ENCODE measurements around the gene LAMB4.

LAMB4 gene

GRCh38 chr7:108078691-108079090 lies 51.5 kb downstream of the LAMB4 start:
- no peak for DNase-seq

GRCh38 chr7:108078211-108078673 lies 51.9 kb downstream of the LAMB4 start:
- DNase-seq: no peak

DNA sequence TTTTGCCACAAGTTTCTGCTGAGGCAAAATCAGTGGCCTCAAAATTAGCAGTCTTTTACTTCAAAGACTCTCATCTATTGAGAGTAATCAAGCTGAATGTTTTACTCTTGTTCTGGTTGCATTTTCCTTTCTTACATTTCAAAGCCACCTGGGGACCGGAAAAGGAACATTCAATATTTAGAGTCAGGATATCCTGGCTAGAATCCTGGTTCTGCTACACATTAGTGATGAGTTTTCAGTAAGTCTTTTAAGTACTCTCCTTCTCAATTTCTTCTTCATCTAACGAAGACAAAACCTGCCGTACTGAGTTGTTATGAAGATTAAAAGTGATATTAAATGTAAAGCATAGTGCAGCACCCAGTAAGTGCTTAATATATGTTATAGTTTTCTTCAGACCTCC lies 52.5 kb downstream of the LAMB4 start:
- DNase-seq: no peak

GRCh38 chr7:108076156-108076555 lies 54.0 kb downstream of the LAMB4 start:
- no peak for DNase-seq

- DNase-seq: no peak
Measured at GRCh38 chr7:108073305-108074070, 56.7 kb downstream of the LAMB4 start.

GRCh38 chr7:108072739-108073138 lies 57.4 kb downstream of the LAMB4 start:
- DNase-seq: no peak

GRCh38 chr7:108072116-108072515 lies 58.0 kb downstream of the LAMB4 start:
- DNase-seq: no peak

DNA sequence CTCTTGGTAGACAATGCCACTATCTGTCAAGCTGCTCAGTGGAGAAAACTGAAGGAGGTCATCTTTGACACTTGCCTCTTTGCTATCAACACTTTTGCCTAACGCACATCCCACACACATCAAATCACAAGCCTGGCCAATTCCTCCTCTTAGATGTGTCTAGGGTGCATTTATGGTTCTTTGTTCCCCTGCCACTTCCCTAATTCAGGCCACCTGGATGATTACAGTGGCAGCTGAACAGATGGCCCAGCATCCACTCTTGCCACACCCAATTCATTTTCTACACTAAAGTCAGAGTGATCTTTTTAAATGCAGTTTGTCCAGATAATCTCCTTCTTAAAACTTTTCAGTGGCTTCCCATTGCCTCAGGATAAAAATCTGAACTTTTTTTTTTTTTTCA lies 58.6 kb downstream of the LAMB4 start:
- DNase-seq: no peak

DNA sequence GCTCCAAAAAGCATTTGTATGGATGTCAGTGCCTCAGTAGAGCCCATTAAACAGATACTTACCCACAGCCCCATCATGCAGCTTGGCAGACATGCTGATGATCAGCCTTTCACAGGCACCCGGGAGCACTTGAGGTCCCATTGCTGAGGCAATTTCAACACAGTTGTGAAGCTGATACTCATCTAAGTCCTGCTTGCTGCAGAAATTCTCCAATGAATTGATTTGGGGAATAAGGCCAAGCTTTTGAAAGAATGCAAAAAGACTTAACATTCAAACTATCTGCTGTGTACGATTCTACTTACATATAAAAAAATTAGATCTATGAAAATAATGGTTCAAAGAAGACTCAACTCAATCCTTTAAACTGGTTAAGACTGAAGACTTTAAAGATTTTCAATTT lies 60.5 kb downstream of the LAMB4 start:
- DNase-seq: no peak

- no peak for DNase-seq
Measured at GRCh38 chr7:108067844-108068243, 62.3 kb downstream of the LAMB4 start.

DNA sequence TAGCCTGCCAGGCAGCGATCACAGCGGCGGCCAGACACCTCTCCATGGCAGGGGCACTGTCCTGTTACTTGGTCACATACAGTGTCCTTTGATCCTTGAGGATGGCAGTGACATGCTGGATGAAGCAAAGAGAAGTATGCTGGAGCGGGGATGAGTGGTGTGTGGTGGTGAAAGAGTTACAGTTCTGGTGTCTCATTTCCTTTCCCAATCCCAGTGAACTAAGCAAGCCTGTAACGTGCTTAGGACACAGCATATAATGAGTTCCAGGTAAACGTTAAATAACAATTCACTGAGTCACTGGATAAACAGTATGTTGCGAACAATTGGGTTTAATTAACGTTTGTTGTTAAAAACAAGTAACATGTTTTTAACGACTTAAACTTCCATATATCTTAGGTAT lies 63.7 kb downstream of the LAMB4 start:
- DNase-seq: no peak

- DNase-seq: peak in 15 of 56 donors; percentile 1 to 36 (median 9)
Measured at GRCh38 chr7:108063520-108063933, 66.6 kb downstream of the LAMB4 start.

GRCh38 chr7:108062250-108063014 lies 67.7 kb downstream of the LAMB4 start:
- DNase-seq: no peak

DNA sequence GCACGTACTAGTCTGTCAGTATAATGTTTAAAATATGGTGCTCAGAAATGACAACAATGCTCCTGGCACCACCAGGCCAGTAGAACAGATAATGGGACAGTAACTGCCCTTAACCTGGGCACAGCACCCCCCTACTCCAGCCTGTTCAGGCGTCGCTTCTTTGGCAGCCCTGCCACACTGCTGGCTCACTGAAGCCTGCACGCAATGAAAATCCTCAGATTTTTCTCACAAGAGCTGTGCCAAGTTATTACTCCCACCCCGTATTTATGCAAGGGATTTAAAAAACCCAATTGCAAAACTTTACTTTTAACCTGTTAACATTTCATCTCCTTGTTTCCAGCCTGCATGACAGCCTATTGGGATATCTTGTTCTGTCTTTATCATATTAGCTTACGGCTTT lies 70.6 kb downstream of the LAMB4 start:
- no peak for DNase-seq

DNA sequence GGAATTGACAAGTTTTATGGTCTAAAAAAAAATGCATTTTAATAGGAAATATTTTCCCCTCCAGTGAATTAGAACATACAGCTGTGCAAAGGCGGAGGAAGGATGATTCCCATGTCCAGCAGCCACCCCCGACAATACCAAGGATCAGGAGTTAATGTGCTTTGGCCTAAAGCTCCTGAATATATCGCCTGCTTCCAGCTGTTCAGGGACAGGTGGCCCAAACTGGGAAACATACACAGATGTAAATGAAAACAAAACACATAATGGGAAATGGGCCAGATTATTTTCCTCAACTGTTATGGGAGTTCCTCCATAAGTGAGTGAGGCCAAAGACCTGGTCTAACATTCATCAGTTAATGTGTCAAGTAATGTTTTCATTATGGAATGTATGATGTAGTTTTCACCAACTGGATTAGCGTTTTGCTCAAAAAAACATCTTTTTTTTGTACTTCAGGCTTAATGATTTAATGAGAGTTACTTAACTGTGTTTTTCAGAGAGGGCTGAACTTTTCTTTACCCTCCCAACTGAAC lies 72.1 kb downstream of the LAMB4 start:
- no peak for DNase-seq

DNA sequence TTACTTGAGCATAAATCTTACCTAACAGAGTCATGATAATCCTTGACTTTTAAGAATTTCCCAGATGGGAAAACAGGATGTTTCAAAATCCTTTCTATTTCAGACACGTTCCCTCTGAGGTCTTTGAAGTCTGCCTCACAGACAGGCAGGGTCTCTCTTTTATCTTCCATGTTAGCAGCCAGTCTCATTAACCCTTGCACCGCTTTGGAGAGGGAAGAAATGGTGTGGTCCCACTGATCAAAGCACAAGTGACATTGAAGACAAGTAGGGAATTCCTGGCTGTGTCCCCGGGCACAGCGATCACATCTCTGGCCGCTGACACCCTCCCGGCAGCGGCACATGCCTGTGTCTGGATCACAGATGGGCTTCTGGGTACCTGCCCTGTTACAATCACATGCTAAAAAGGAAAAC lies 74.5 kb downstream of the LAMB4 start:
- DNase-seq: no peak

DNA sequence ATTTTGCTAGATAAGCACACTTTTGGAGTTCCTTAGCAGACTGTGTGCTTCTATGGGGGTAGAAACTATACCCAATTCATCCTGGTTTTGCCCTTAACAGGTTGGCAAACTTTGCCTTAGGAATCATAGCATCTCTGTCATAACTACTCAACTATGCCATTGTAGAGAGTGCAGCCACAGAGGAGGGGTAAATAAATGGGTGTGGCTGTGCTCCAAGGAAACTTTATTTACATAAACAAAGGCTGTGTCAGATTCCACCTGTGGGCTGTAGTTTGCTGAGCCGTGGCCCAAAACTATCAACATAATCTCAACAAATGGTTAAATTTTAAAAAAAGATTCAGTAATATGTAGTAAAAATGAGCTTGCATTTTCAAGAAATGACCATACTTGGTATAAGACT lies 75.6 kb downstream of the LAMB4 start:
- no peak for DNase-seq

DNA sequence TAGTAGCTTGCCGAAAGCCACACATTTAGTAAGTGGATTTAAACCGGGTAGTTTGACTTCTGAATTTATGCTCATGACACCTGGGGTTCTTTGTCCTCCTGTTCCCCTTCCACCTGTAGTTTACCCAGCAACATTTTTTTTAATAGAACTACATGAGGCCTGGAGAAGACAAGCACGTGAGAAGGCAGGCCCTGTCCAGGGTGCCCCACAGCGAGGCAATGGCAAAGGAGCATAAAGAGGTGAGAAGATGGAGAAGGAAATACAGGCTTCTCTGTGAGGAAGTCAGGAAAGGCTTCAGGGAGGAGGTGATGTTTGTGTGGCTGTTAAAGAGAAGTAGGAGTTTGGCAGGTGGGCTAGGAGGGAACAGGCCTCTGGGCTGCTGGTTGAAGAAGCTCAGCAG lies 76.9 kb downstream of the LAMB4 start:
- no peak for DNase-seq

DNA sequence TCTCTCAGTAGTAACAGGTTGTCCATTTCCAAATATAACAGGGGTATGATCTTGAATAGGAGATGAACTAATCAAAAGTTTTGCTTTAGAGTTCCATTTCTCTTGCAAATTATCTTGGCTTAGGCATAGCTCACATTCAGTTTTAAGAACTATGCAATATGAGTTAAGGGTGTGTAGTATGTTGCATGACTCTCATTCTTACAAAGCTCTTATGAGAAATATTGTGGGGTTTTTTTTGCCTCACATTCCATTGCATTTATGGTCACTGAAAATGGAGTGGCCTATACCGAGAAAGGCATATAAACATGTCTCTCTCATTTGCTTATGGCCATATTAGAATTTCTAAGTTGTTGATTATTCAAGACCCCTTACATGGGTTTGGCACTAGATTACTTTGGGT lies 78.7 kb downstream of the LAMB4 start:
- no peak for DNase-seq

- DNase-seq: no peak
Measured at GRCh38 chr7:108049962-108050361, 80.2 kb downstream of the LAMB4 start.

DNA sequence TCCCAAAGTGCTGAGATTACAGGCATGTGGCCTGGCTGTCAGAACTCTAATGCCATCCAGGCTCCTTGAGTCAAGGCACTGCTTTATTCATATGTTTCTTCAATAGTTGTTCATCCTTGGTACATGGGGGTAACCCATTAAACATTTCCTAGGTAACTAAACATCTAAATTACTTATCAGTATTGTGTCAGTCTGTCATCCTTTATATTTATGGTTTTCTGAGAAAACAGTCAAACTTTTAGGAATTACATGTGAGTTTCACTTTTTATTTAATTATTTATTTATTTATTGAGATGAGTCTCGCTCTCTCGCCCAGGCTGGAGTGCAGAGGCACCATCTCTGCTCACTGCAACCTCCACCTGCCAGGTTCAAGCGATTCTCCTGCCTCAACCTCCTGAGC lies 81.7 kb downstream of the LAMB4 start:
- DNase-seq: no peak

DNA sequence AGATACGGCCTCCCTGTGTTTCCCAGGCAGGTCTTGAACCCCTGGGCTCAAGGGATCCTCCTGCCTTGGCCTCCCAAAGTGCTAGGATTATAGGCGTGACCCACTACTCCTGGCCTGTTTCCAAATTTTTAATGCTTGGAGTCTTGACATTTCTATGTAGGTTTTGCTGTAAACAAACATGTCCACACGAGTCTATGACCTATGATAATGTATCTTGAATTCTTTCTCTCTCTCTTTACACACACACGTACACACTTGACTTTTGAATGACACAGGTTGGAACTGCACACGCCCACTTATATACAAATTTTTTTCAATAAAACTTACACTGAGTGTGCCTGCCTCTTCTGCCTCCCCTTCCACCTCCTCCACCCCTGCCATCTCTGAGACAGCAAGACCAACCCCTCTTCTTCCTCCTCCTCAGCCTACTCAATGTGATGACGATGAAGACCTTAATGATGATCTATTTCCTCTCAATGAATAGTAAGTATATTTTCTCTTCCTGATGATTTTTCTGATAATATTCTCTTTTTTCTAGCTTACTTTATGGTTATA lies 83.1 kb downstream of the LAMB4 start:
- no peak for DNase-seq
